Stimulated activated CD4-positive, alpha-beta T cell treated with anti-CD3 and anti-CD28 coated beads, Interleukin-1b, Interleukin-23, amount 100 ng/mL, for 48 hours (primary cell): Measurements from ENCODE around the gene STARD3.

ENCODE experiments used
- DNase-seq: peaks from one replicate; pipeline ENCODE4 v3.0.0-alpha.2; 2020

The STARD3 gene

DNA sequence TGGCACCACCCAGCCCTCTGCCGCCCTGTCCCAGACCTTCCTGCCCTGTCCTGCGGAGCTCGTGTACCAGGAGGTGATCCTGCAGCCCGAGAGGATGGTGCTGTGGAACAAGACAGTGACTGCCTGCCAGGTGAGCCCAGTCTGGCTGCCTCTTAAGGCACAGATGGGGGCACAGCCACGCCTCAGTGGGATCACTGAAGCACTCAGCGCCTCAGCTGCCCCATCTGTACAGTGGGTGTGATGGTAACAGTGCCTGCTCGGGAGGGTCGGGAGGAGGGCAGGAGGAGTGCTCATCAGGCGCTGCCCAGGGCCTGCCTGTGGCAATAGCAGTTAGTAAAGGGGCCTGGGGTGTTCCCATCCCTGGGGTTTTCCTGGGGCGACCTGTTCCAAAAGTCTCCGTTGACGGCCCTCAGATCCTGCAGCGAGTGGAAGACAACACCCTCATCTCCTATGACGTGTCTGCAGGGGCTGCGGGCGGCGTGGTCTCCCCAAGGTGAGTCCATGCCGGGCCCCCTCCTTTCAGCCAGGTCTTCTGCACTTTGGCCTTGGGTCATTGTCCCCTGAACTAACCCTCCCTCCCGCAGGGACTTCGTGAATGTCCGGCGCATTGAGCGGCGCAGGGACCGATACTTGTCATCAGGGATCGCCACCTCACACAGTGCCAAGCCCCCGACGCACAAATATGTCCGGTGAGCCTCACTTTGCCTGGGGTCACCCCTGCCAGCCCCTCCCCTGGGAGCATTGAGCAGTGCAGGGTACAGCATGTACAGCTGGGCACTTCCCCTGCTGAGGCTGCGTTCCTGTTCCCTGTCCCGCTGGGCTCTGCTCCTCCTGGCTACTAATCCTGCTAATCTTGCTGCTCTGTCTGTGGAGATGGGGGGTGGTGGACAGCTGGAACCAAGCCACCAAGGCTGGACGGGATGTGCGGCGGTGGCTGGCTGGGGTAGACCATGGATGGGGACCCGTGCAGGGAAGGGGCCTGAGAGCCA is 23.7 kb downstream of the STARD3 start:
- DNase-seq: no peak

GRCh38 chr17:39661744-39662541 is 25.0 kb downstream of the STARD3 start:
- no peak for DNase-seq

- DNase-seq: no peak
Measured at GRCh38 chr17:39662551-39663339, 25.8 kb downstream of the STARD3 start.

DNA sequence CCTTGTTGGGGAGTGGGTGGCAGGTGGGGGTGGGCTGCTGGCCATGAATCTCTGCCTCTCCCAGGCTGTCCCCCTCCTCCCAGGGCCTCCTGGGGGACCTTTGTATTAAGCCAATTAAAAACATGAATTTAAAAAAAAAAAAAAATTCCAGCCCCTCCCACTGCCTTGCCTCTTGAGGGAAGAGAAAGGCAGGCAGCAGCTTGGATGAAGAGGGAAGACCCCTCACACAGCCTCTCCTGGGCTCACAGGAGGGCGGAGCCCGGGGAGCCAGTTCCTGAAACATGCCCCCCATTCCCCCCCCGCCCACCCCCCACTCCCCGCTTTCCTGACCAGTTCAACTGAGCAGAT is 26.4 kb downstream of the STARD3 start:
- DNase-seq: no peak

DNA sequence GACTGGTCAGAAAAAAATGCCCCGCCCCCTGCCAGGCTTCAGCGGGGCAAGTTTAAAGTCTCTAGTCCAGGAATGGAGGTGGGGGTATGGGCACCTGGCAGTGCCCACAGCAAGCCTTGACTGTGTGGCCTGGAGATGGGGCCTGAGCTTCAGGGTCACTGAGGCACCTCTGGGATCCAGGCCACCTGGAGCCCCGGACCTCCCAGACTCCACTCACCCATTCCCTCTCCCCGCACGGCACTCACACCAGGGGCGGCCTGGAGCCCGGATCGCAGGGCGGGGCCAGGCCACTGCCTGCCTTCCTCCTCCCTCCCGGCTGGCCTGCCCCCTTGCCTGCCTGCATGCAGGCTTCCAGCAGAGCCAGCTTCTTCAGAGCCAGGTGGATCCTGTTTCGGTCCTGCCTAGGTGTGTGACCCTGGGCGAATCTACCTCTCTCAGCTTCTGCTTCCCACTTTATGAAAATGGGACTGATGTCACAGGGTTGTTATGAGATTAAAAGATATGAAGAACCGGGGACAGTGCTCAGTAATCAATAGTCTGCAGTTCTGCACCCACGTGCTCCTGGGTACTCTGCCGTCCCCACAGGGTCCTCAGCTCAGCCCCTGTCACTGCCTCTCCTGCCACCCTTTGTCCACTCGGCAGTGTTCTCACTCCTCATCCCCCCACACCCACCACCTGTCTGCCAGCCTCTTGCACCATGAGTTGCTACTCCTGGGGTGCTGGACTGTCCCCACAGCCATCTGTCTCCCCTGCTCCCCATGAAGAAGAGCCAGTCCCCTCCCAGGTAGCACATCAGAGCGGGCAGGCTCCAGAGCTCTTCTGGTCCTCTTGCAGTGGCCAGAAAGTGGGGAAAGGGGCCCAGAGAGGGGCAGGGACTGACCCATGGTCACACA is 27.0 kb downstream of the STARD3 start:
- DNase-seq: no peak

GRCh38 chr17:39664581-39665561 is 27.9 kb downstream of the STARD3 start, which contains the start of gene TCAP:
TSS of gene TCAP (plus strand) at chr17:39665349. CDS start at chr17:39665360, 11 bp downstream.
- DNase-seq: no peak

- no peak for DNase-seq
Measured at GRCh38 chr17:39665642-39666224, 28.8 kb downstream of the STARD3 start.

- DNase-seq: no peak
Measured at GRCh38 chr17:39666231-39666600, 29.3 kb downstream of the STARD3 start.

DNA sequence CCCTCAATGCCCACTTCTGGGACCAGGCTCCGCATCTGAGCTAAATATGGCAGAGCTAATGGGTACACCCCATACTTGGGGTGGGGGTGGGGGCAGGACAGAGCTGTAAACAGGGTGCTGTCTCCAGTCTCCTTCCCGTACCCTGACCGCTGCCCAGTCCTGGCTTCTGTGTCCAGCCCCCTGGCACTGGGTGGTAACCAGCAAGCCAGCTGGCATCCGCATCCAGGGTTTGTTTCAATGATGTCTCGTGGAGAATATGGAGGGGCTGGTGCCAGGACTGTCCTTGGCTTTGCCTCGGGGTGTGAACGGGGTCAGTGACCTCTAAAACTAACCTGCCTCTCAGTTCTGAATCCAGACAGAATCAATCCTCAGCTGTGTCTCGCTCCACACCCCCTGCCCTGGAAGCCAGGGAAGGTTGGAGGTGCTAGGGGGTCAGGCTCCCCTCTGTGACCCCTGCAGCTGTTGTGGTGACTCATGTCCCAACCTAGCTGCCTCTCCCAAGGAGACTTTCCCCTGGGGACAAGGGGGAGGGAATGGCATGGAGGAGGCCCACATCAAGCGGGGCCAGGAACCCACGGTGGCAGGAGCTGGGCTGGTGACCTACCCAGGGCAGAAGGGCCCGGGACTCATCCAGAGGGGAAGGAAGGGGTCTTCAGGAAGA is 29.8 kb downstream of the STARD3 start:
- DNase-seq: no peak

DNA sequence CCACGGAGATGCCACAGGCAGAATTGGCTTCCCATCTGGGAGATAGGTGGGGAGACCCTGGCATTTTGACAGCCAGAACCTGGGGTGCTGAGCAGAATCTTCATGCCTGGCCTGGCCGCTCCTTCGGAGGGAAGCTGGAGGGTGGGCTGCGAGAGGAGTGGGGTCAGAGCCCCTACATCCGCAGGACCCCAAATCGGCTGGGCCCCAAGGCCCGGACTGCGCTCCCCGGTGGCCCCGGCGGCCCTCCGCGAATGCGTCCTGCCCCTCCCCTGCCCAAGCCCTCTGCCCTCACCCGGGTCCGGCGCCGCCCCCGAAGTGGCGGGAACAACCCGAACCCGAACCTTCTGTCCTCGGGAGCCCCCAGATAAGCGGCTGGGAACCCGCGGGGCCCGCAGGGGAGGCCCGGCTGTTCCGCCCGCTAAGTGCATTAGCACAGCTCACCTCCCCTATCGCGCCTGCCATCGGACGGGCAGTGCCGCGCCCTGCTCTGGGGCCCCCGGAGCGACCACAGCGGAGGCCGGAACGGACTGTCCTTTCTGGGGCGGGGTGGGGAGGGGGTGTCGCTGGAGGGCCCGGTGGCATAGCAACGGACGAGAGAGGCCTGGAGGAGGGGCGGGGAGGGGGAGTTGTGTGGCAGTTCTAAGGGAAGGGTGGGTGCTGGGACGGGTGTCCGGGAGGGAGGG is 30.5 kb downstream of the STARD3 start:
- no peak for DNase-seq

DNA sequence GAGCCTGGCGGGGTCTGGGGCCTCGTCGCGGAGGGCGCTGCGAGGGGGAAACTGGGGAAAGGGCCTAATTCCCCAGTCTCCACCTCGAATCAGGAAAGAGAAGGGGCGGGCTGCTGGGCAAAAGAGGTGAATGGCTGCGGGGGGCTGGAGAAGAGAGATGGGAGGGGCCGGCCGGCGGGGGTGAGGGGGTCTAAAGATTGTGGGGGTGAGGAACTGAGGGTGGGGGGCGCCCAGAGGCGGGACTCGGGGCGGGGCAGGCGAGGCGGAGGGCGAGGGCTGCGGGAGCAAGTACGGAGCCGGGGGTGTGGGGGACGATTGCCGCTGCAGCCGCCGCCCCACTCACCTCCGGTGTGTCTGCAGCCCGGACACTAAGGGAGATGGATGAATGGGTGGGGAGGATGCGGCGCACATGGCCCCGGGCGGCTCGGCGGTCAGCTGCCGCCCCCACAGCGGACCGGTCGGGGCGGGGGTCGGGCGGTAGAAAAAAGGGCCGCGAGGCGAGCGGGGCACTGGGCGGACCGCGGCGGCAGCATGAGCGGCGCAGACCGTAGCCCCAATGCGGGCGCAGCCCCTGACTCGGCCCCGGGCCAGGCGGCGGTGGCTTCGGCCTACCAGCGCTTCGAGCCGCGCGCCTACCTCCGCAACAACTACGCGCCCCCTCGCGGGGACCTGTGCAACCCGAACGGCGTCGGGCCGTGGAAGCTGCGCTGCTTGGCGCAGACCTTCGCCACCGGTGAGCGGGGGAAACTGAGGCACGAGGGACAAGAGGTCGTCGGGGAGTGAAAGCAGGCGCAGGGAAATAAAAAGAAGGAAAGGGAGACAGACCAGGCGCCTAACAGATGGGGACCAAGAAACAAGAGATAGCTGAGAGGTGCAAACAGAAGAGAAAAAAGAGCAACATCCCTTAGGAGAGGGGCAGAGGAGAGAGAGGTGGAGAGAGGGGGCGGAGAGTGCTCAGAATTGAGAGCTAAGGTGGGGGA is 31.3 kb downstream of the STARD3 start, which contains the start of gene PNMT:
PNMT (plus strand) TSS at position 509 of the 980 bp plus-strand sequence; CDS start at position 532, 23 bp downstream.
- DNase-seq: peak; percentile 64

- no peak for DNase-seq
Measured at GRCh38 chr17:39669897-39670735, 33.2 kb downstream of the STARD3 start.

DNA sequence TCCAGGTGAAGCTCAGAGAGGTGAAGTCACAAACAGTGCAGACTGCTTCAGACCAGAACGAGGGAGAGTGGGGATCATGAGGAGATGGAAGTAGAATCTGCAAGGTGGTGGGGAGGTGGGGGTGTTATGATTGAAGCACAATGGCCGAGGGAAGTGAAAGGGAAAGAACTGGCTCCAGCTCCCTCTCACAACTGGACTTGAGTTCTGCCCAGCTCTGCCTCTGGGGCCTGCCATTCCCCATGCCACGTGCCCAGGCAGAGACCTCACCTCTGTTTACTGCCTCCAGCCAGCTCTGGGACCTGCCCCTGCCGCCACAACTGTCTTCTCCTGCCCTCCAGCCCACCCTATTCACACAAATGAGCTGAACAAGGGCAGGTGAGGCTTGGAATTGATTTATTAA is 33.8 kb downstream of the STARD3 start:
- DNase-seq: no peak

- DNase-seq: no peak
Measured at GRCh38 chr17:39671651-39672521, 34.9 kb downstream of the STARD3 start.

- DNase-seq: no peak
Measured at GRCh38 chr17:39672522-39673334, 35.8 kb downstream of the STARD3 start.
